AG09309 (cell line): ENCODE results near the gene SOCS4.

Experiments used
- DNase-seq: peaks from one replicate; pipeline ENCODE4 v3.0.0-alpha.2; 2010; ENCODE audit warnings: low read depth
- H3K4me3 ChIP-seq: 2 replicates; pipeline ENCODE4 v1.5.1; 2011; ENCODE audit warnings: mild to moderate bottlenecking, low read depth, low read length, moderate library complexity; ENCODE audit not compliant: control insufficient read depth
- TF ChIP-seq, protein P1 (sequence below): IDR thresholded peaks from 2 replicates; pipeline ENCODE4 v1.5.1; 2011; ENCODE audit warnings: mild to moderate bottlenecking, low read depth, low read length, inconsistent platforms; ENCODE audit not compliant: insufficient read depth, control insufficient read depth; ENCODE audit errors: missing control alignments

Gene SOCS4

DNA sequence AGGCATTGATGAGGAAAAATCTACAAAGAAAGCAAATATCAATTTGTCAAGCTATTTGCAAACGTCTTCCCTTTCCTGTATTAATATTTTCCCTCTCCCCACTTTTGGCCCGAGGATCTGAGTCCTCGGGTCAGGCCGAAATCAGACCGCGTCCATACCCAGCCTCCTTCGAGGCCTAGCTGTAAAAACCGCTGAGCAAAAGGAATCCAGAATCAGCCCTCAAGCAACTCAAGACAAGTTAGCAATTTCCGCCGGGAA is 24.1 kb downstream of the SOCS4 start:
- TF ChIP-seq, protein P1, sequence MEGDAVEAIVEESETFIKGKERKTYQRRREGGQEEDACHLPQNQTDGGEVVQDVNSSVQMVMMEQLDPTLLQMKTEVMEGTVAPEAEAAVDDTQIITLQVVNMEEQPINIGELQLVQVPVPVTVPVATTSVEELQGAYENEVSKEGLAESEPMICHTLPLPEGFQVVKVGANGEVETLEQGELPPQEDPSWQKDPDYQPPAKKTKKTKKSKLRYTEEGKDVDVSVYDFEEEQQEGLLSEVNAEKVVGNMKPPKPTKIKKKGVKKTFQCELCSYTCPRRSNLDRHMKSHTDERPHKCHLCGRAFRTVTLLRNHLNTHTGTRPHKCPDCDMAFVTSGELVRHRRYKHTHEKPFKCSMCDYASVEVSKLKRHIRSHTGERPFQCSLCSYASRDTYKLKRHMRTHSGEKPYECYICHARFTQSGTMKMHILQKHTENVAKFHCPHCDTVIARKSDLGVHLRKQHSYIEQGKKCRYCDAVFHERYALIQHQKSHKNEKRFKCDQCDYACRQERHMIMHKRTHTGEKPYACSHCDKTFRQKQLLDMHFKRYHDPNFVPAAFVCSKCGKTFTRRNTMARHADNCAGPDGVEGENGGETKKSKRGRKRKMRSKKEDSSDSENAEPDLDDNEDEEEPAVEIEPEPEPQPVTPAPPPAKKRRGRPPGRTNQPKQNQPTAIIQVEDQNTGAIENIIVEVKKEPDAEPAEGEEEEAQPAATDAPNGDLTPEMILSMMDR: no peak
- peak overlapping the region; percentile 29 for H3K4me3 ChIP-seq
- DNase-seq: no peak

DNA sequence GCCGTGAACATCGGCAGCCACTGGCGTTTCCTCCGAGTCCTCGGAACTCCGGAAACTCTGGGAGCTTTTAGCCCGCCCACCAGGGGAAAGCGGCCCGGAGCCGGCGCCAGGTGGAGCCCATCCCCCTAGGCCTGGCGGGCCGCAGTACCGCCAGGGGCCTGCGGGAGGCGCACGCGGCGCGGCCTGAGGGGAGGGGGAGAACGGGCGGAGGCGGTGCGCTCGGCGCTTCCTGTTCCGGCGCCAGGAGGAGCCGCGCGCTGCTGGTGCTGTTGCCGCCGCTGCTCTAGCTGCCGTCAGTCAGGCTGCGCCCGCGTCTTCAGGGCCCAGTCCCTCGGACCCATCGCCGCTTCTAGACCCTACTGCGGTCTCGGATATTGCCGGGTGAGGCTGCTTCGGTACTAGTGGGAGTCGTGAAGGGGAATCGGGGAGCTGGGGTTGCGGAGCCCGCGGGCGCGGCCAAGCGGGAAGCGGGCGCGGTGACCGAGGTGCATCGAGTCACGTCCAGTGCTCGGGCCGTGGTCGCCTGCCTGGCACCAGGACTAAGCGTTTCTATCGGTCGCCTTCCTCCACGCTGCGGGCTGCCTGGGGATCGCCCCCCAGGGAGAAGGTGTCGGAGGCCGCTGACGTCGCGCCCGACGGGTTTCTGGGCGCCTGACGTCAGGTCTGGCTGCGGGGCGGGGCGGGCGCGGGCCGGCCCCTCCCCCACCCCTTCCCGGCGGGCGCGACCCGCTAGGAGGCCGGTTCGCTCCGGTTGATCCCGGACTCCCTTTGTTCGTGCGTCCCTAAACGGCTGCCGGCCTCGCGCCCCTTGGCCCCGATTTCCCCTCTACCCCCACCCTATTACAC is 24.6 kb downstream of the SOCS4 start, which contains the start of gene MAPK1IP1L:
Gene MAPK1IP1L, plus strand, starts transcription at position 225 of the 846 bp plus-strand sequence. CDS start 10,037 bp downstream, outside the sequence.
- DNase-seq: peak; percentile 67
- H3K4me3 ChIP-seq: peak within 1 kb of the TSS; percentile 93

DNA sequence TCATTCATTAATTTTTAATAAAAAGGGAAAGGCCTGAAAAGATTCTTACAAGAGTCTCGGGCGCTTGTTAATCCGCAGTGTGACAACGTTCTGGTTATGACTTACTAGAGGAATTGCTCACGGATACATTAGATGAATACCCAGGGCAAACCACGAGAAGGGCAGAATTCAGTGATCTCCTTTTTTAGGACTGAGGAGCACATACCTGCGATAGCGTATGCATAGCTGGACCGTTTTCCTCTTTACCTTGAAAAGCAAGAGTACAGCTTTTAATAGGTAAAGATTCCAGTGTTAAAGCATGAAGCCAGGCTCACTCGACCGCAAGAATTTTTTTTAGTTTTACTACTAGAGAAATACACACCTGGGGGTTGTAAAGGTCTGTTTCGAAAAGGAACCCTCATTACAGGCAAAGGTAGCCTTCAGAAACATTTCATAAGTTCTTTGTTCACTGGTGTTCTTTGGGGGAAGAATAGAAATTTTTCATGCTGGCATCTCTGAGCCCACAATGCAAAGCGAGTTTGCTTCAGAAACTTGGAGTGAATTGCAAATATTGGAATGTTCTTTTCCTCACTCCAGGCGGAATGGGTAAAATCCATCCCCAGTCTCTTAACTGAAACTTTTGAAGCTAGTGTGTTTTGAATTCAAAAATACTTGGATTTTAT is 25.4 kb downstream of the SOCS4 start:
- no peak for DNase-seq
- peak overlapping the region; percentile 93 for H3K4me3 ChIP-seq
- TF ChIP-seq, protein P1: no peak

More for the DNA sequence above, 24.6 kb downstream of the SOCS4 start, which contains the start of gene MAPK1IP1L:
- TF ChIP-seq, protein P1: peak; percentile 75

DNA sequence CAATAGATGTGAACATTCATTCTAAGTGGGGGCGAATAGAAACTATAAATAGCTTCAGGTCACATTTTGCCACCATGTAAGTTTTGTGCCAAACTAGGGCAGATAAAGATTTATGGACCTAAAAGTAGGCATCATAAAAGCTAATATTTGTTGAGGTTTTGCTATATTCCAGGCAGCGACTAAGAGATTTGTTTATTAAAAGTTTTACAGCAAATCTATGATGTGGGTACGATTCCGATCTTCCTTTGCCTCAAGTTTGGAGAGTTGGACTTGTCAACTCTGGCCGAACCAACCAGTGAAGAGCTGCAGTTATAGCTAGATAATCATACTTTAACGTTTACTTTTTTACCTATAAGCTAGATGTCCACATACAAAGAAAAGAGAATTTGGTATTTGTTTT is 26.0 kb downstream of the SOCS4 start:
- H3K4me3 ChIP-seq: peak overlapping the region; percentile 93
- no peak for DNase-seq
- TF ChIP-seq, protein P1: no peak

DNA sequence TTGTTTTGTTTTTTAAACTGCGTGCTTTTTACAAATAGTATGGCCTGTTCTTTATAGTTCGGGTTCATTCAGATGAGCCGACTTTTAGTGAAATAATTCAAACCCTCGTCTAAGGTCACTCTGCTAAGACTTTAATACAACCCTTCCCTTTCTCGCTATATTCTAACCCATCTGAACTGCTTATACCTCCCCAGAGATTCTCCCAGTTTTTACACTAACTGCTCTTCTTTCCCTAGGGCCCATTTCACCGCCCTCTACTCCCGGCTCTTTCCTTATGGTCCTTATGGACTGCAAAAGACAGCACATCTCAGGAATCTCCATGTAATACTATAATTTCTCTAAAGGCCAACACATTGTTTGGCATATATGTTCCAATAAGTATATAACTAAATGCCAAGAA is 26.5 kb downstream of the SOCS4 start:
- no peak overlapping the region for H3K4me3 ChIP-seq
- TF ChIP-seq, protein P1: no peak
- DNase-seq: no peak

DNA sequence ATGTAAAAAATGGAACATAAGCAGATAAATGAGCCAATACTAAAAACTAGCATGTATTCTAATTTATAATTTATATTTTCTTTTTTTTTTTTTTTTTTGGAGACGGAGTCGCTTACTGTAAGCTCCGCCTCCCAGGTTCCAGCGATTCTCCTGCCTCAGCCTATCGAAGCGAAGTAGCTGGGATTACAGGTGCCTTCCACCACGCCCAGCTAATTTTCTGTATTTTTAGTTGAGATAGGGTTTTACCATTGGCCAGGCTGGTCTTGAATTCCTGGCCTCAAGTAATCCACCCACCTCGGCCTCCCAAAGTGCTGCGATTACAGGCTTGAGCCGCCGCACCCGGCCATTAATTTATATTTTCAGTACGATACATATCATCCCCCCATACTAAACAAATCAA is 27.1 kb downstream of the SOCS4 start:
- H3K4me3 ChIP-seq: no peak overlapping the region
- DNase-seq: no peak
- TF ChIP-seq, protein P1: no peak
